Calu3 (cell line): ENCODE measurements around the gene CSF3R. TPM values are rescaled to one million over a fixed set of nuclear protein-coding genes. Genes with fewer than 3 reads are reported as not detected.
"Not testable (repeated sequence)": the region's sequence is repeated elsewhere in the genome, so short reads cannot be mapped to it uniquely, and the experiment has no call there.

Experiments used
- BruUV-seq: library from RNA; stranded (reverse); fragments of 400-500 nt; replicated peaks from 2 replicates; lab custom pipeline; 2021; lab: Mats Ljungman, UMichigan
- CTCF ChIA-PET: fragments of 300-600 bp; sonication (Branson Sonifier 250); formaldehyde crosslinking; loops from one replicate; lab custom pipeline; 2022; ENCODE audit warnings: antibody characterized with exemption; lab: Charles Lee
- DNase-seq: peaks from one replicate; pipeline ENCODE4 v3.0.0; 2022
- H3K27ac Mint-ChIP-seq: one replicate; pipeline ENCODE4 v1.8.0; 2022; ENCODE audit warnings: mixed read lengths; ENCODE audit not compliant: unreplicated experiment
- H3K27me3 Mint-ChIP-seq: one replicate; pipeline ENCODE4 v1.8.0; 2022; ENCODE audit warnings: mixed read lengths; ENCODE audit not compliant: unreplicated experiment
- H3K36me3 Mint-ChIP-seq: one replicate; pipeline ENCODE4 v1.8.0; 2022; ENCODE audit warnings: mild to moderate bottlenecking, moderate library complexity, mixed read lengths; ENCODE audit not compliant: insufficient read depth, unreplicated experiment
- H3K4me1 Mint-ChIP-seq: one replicate; pipeline ENCODE4 v1.8.0; 2022; ENCODE audit warnings: mild to moderate bottlenecking, low read depth, mixed read lengths; ENCODE audit not compliant: unreplicated experiment
- H3K4me3 Mint-ChIP-seq: one replicate; pipeline ENCODE4 v1.8.0; 2022; ENCODE audit warnings: mild to moderate bottlenecking, low read depth, moderate library complexity, mixed read lengths; ENCODE audit not compliant: unreplicated experiment
- H3K9me3 Mint-ChIP-seq: one replicate; pipeline ENCODE4 v1.8.0; 2022; ENCODE audit warnings: low read depth, mixed read lengths; ENCODE audit not compliant: unreplicated experiment
- CTCF ChIP-seq: fragments of 200-600 bp; IDR thresholded peaks from one replicate; pipeline ENCODE4 v1.8.0; 2022; ENCODE audit warnings: antibody characterized with exemption; ENCODE audit not compliant: unreplicated experiment
- intact Hi-C: fragments of 100-400 bp; cut with micrococcal nuclease; formaldehyde crosslinking; loops from one replicate; pipeline ENCODE4 v1.10.0; 2022; ENCODE audit not compliant: unreplicated experiment
- total RNA-seq: library from RNA; stranded (reverse); gene quantifications from 2 replicates; pipeline ENCODE4 v1.2.3, GENCODE V29; 2022

The CSF3R gene
- total RNA-seq, 1 experiment from 2014 or later, result not detected

DNA sequence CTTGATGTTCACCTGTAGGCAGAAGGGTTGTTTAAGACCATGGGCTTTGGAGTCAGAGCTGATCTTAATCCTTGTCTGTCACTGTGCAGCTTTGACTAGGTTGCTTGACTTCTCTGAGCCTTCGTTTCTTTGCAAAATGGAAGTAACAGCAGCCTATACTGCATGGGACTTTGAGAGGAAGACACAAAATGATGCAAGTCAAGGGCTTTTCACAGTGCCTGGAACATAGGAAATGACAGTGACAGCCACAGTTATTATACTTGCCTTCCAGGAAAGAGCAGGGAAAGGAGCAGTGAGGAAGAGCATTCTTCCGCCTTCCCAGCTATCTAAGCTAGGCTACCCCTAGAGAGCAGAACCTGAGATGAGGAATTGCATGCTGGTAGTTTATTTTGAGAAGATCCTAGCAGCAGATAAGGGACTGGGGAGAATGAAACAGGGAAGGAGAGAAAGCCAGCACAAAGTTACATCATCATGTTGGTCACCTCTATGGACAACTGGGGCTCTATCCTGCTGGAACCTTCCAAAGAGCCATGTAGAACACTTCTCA, 3.1 kb downstream of the CSF3R start:
- no peak overlapping the region for H3K4me3 Mint-ChIP-seq
- no peaks in the 10 kb centered on the region for H3K36me3 Mint-ChIP-seq
- no peaks in the 10 kb centered on the region for H3K4me1 Mint-ChIP-seq
- CTCF ChIA-PET, result no interaction called here
- no peak for TF ChIP-seq CTCF
- BruUV-seq, result no TSS peak
- H3K27ac Mint-ChIP-seq, result no peak overlapping the region
- H3K27me3 Mint-ChIP-seq, result peaks cover 34% of the 10 kb centered on the region
- no peaks in the 10 kb centered on the region for H3K9me3 Mint-ChIP-seq
- intact Hi-C loops, result no loop called here
- DNase-seq, result no peak

DNA sequence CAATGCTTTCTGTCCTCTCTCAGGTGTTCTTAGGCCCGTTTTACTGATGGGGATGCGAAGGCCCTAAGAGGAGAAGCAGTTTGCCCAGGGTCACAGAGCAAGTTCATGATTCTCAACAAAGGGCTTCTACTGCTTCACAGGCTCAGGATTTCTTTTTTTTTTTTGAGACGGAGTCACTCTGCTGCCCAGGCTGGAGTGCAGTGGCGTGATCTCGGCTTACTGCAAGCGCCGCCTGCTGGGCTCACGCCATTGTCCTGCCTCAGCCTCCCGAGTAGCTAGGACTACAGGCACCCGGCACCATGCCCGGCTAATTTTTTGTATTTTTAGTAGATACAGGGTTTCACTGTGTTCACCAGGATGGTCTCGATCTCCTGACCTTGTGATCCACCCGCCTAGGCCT, 5.1 kb downstream of the CSF3R start:
- H3K9me3 Mint-ChIP-seq, BruUV-seq, intact Hi-C loops, H3K4me1 Mint-ChIP-seq, DNase-seq, H3K36me3 Mint-ChIP-seq, H3K27ac Mint-ChIP-seq, H3K4me3 Mint-ChIP-seq: not testable (repeated sequence)
- CTCF ChIA-PET, result interaction anchor here (0.7 kb wide), 1 partner anchor 1001 kb away, joined by 3 read pairs; no protein-coding TSS in a partner anchor
- H3K27me3 Mint-ChIP-seq, result peaks cover 43% of the 10 kb centered on the region

DNA sequence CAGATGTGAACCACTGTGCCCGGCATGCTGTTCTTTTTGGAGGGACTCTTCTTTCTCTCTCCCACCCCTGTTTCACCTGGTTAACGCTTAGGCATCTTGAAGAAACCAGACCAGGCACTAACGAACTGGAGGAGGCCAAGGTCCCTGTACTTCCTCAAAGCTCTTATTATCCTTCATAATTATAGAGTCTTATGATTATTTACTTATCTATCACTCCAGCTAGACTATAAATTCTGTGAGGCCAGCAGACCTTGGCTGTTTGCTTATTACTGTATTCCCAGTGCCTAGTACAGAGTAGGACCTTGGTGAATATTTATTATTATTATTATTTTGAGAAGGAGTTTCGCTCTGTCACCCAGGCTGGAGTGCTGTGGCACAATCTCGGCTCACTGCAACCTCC, 5.8 kb downstream of the CSF3R start:
- peaks cover 43% of the 10 kb centered on the region for H3K27me3 Mint-ChIP-seq
- no peak for TF ChIP-seq CTCF
- H3K4me3 Mint-ChIP-seq, result no peak overlapping the region
- no peak for DNase-seq
- H3K27ac Mint-ChIP-seq, result no peak overlapping the region
- CTCF ChIA-PET, result no interaction called here
- intact Hi-C loops, result no loop called here
- no peaks in the 10 kb centered on the region for H3K9me3 Mint-ChIP-seq
- no peaks in the 10 kb centered on the region for H3K36me3 Mint-ChIP-seq
- no TSS peak for BruUV-seq
- H3K4me1 Mint-ChIP-seq, result no peaks in the 10 kb centered on the region

- BruUV-seq, result no TSS peak
- CTCF ChIA-PET, result no interaction called here
- no peak for DNase-seq
- intact Hi-C loops, result no loop called here
- Mint-ChIP-seq H3K9me3 (no peaks in the 10 kb centered on the region), H3K27me3 (peaks cover 36% of the 10 kb centered on the region), H3K36me3 (no peaks in the 10 kb centered on the region), H3K4me1 (no peaks in the 10 kb centered on the region), H3K27ac (no peak overlapping the region), H3K4me3 (no peak overlapping the region)
- no peak for TF ChIP-seq CTCF
These were observed 6.7 kb downstream of the CSF3R start for GRCh38 chr1:36475910-36476604.

DNA sequence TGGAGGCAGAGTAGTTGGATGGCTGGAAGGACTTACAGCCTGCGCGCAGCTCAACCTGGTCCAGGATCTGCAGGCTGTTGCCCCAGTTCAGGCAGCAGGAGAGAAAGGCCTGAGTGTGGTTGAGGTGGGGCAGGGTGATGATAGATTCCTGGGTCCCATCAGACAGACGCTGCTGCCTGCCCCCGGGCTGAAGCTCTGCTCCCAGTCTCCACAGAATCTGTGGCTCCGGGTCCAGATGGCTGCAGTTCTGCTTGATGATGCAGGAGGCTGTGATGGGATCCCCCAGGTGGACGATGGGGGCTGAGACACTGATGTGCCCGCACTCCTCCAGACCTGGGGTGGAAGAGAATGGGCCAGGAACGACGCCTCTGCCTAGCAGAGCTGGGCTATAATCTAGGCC, 7.4 kb downstream of the CSF3R start:
- H3K27me3 Mint-ChIP-seq, result peaks cover 35% of the 10 kb centered on the region

More for the DNA sequence above, 7.4 kb downstream of the CSF3R start:
- intact Hi-C loops, result no loop called here
- H3K4me1 Mint-ChIP-seq, result no peaks in the 10 kb centered on the region
- no peaks in the 10 kb centered on the region for H3K36me3 Mint-ChIP-seq
- CTCF ChIA-PET, result interaction anchor here (0.7 kb wide), 1 partner anchor 48 kb away, joined by 3 read pairs; no protein-coding TSS in a partner anchor
- TF ChIP-seq CTCF, result no peak
- no TSS peak for BruUV-seq
- H3K4me3 Mint-ChIP-seq, result no peak overlapping the region
- no peak for DNase-seq
- H3K9me3 Mint-ChIP-seq, result no peaks in the 10 kb centered on the region
- H3K27ac Mint-ChIP-seq, result no peak overlapping the region
